ENCODE data around the gene THOC5. TPM values are rescaled to one million over a fixed set of nuclear protein-coding genes. Genes with fewer than 3 reads are reported as not detected.

Gene THOC5
- total and polyA plus RNA-seq, 2 of the 4 experiments (the other 2 are of a cell fraction): 68.4 to 73.7 TPM

DNA sequence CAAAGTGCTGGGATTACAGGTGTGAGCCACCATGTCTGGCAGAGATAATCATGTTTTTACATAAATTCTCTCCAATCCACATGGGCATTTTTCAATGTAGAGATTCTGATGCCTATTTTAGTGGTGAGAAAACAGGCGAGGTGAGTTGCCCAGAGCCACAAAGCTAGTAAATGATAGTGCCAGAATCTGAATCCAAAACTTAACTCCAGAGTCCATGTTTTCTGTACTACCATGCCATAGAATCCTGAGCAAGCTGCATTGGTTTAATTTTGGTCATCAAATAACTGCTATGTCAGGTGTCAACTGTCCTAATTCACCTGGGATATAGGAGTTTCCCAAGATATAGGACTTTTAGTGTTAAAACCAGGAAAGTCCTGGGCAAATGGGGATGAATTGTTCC, 59.9 kb downstream of the THOC5 start:
- Histone ChIP-seq H3K9ac (ENCODE audit: low read depth, low read length) (no peak overlapping the region), H2AK9ac (replicated peaks; ENCODE audit: low read depth, low read length, poor library complexity) (no peak overlapping the region), H2BK15ac (ENCODE audit: low read depth, low read length) (no peak overlapping the region), H3K4me1 (ENCODE audit: control insufficient read depth, insufficient read depth, low read length) (no peaks in the 10 kb centered on the region), H4K8ac (ENCODE audit: low read depth in 2 of 2, low read length in 2 of 2) (no peak overlapping the region), H3K27ac (ENCODE audit: insufficient read depth, low read length) (no peak overlapping the region), H3K18ac (ENCODE audit: low read depth, low read length) (no peak overlapping the region), H3K79me1 (ENCODE audit: low read depth in 1 of 2, low read length in 2 of 2) (no peaks in the 10 kb centered on the region), H2AFZ (replicated peaks; ENCODE audit: low read length, poor library complexity) (no peak overlapping the region), H3K9me1 (ENCODE audit: insufficient read depth, low read length) (no peaks in the 10 kb centered on the region), H3K56ac (ENCODE audit: extremely low read depth, insufficient read depth, low read length) (no peak overlapping the region), H4K20me1 (ENCODE audit: insufficient read depth, low read length) (no peaks in the 10 kb centered on the region), H2BK20ac (ENCODE audit: low read depth, low read length) (no peak overlapping the region), H2BK5ac (ENCODE audit: low read depth, low read length, poor library complexity, severe bottlenecking) (no peak overlapping the region), H3K27me3 (ENCODE audit: control insufficient read depth, insufficient read depth, low read length) (no peaks in the 10 kb centered on the region), H3K23ac (ENCODE audit: low read depth, low read length) (no peak overlapping the region), H3K14ac (replicated peaks; ENCODE audit: low read depth, low read length) (no peak overlapping the region), H3K9me3 (ENCODE audit: control insufficient read depth, insufficient read depth, low read length) (peaks cover 8% of the 10 kb centered on the region), H3K4ac (ENCODE audit: low read depth, low read length) (no peak overlapping the region), H2BK120ac (ENCODE audit: low read depth, low read length) (no peak overlapping the region), H4K91ac (ENCODE audit: insufficient read depth, low read depth, low read length) (no peak overlapping the region), H3K36me3 (ENCODE audit: control insufficient read depth, insufficient read depth, low read length) (no peaks in the 10 kb centered on the region), H2AK5ac (ENCODE audit: low read depth, low read length) (no peak overlapping the region), H3K4me3 (ENCODE audit: insufficient read depth, low read depth, low read length) (no peak overlapping the region), H4K5ac (ENCODE audit: low read depth, low read length) (no peak overlapping the region), H3K4me2 (ENCODE audit: low read depth, low read length) (no peak overlapping the region)
- no peak for DNase-seq
- CTCF ChIA-PET: interaction anchor here (1.2 kb wide), 1 partner anchor 23 kb away, joined by 3 read pairs; no protein-coding TSS in a partner anchor
- ATAC-seq (ENCODE audit: low read depth): no peak
- intact Hi-C loops (cut with micrococcal nuclease): no loop called here
- POLR2A ChIA-PET (ENCODE audit: unreplicated experiment): no interaction called here
- TF ChIP-seq RCOR1 (IDR thresholded peaks at IDR 0.05; ENCODE audit: insufficient replicate concordance, low read length) (no peak), RAD21 (IDR thresholded peaks at IDR 0.05; ENCODE audit: low read length) (no peak), SMC3 (IDR thresholded peaks at IDR 0.05; ENCODE audit: low read depth, low read length) (no peak), MAFK (IDR thresholded peaks at IDR 0.05; ENCODE audit: low read depth, low read length) (no peak), CEBPB (IDR thresholded peaks at IDR 0.05; ENCODE audit: low read depth, low read length) (no peak), MXI1 (IDR thresholded peaks at IDR 0.05; ENCODE audit: borderline replicate concordance, low read depth, low read length) (no peak)
- TF ChIP-seq, protein P1, sequence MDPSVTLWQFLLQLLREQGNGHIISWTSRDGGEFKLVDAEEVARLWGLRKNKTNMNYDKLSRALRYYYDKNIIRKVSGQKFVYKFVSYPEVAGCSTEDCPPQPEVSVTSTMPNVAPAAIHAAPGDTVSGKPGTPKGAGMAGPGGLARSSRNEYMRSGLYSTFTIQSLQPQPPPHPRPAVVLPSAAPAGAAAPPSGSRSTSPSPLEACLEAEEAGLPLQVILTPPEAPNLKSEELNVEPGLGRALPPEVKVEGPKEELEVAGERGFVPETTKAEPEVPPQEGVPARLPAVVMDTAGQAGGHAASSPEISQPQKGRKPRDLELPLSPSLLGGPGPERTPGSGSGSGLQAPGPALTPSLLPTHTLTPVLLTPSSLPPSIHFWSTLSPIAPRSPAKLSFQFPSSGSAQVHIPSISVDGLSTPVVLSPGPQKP (IDR thresholded peaks at IDR 0.05; ENCODE audit: borderline replicate concordance, low read depth, low read length): no peak
- TF ChIP-seq, protein P2, sequence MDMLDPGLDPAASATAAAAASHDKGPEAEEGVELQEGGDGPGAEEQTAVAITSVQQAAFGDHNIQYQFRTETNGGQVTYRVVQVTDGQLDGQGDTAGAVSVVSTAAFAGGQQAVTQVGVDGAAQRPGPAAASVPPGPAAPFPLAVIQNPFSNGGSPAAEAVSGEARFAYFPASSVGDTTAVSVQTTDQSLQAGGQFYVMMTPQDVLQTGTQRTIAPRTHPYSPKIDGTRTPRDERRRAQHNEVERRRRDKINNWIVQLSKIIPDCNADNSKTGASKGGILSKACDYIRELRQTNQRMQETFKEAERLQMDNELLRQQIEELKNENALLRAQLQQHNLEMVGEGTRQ (IDR thresholded peaks at IDR 0.05; ENCODE audit: low read depth, low read length): no peak
- WGBS, 2 experiments (ENCODE audit: extremely low coverage in 2 of 2, insufficient read length in 1 of 2): no CpG with 5 or more reads among the region's 1 CpG
- dilution Hi-C loops (cut with HindIII; ENCODE audit: low sequenced_read_pairs, unreplicated experiment): no loop called here
- BruUV-seq (replicated peaks): no TSS peak
- in situ Hi-C loops (cut with MboI; ENCODE audit: low sequenced_read_pairs): no loop called here
